Dedifferentiated amniotic fluid mesenchymal stem cell (primary cell): ENCODE measurements around the gene PPWD1.

Source experiments
- DNase-seq: peaks from one replicate; pipeline ENCODE4 v3.0.0-alpha.2; 2016; ENCODE audit errors: extremely low spot score

PPWD1 gene

GRCh38 chr5:65624025-65624570 is 61.0 kb downstream of the PPWD1 start, which contains the start of gene TRIM23:
TRIM23 (minus strand) TSS chr5:65624333; CDS start chr5:65624274, 59 bp downstream.
- peak; percentile 95 for DNase-seq

- peak; percentile 59 for DNase-seq
Observed at GRCh38 chr5:65624571-65625555, 61.8 kb downstream of the PPWD1 start, which contains the start of the genes SHLD3 and TRAPPC13. SHLD3 (plus strand) TSS chr5:65625027; CDS start chr5:65629588, 4,561 bp downstream. TRAPPC13 (plus strand) TSS chr5:65625027; CDS start chr5:65625061, 34 bp downstream.

DNA sequence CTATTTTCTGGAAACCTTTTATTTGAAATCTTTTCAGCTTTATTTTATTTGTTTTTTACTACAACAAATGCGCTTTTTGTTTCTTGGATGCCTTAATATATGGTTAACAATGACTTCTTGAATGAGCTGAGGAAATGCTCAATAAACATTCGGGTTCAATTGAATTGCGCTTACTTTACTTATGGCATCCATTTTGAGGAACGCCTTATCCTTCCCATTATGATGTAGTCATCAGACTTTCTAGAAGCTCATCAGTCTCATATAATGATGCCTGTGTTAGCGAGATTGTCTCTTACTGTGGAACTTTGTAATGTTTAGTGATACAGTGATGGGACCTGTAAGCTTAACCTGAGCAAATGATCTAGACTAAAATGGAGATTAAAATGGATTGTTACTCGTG is 62.6 kb downstream of the PPWD1 start:
- no peak for DNase-seq

- no peak for DNase-seq
Observed at GRCh38 chr5:65630981-65631380, 67.9 kb downstream of the PPWD1 start.
